GM21423 (cell line): ENCODE measurements around the gene HHATL.

Experiments used
- ATAC-seq: cut with Tn5 transposase; IDR thresholded peaks from one replicate; pipeline ENCODE4 v1.9.1; 2021; ENCODE audit warnings: mild to moderate bottlenecking, moderate library complexity; ENCODE audit not compliant: unreplicated experiment

The HHATL gene

GRCh38 chr3:42654331-42655201, 48.0 kb downstream of the HHATL start:
- ATAC-seq: peak; percentile 16

- peak; percentile 0 for ATAC-seq
These were observed 48.9 kb downstream of the HHATL start, which contains the start of gene ZBTB47 for GRCh38 chr3:42653560-42654330. Gene ZBTB47, plus strand, starts transcription at chr3:42653697. Its CDS starts 4,659 bp downstream, at chr3:42658356.

- ATAC-seq: no peak
These were observed 49.4 kb downstream of the HHATL start for GRCh38 chr3:42653303-42653559.

DNA sequence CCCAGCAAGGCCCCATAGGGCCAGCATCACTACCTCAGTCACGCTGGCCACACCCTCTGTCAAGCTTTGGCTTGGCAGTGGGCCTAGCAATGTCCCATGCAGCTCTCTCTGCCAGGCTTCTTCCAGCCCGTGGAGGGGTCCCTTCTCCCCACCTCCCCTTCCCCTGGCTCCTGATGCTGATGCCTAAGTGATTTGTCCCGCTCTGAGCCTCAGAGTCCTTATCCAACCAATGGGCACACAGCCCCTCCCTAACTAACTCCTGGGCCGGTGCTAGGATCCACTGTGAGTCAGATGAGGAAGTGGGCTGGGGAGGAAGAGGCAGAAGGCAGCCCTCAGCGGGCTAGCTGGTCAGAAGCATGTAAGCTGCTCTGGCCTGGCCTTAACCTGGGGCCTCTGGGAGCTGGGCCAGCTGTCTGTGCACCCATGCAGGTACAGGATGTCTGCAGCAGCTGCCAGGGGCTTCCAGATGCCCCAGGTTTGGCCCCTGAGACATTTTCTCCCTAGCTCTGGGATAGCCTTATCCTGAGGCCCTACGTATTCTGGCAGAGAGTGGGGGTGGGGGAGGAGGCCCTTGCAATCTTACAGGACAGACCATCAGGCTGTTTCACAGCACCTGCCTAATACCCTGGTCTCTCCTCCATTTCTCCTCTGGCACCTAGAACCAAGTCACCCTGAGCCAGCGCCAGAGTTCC, 49.8 kb downstream of the HHATL start:
- peak; percentile 80 for ATAC-seq

- peak; percentile 21 for ATAC-seq
These were observed 50.4 kb downstream of the HHATL start for GRCh38 chr3:42652251-42652610.

DNA sequence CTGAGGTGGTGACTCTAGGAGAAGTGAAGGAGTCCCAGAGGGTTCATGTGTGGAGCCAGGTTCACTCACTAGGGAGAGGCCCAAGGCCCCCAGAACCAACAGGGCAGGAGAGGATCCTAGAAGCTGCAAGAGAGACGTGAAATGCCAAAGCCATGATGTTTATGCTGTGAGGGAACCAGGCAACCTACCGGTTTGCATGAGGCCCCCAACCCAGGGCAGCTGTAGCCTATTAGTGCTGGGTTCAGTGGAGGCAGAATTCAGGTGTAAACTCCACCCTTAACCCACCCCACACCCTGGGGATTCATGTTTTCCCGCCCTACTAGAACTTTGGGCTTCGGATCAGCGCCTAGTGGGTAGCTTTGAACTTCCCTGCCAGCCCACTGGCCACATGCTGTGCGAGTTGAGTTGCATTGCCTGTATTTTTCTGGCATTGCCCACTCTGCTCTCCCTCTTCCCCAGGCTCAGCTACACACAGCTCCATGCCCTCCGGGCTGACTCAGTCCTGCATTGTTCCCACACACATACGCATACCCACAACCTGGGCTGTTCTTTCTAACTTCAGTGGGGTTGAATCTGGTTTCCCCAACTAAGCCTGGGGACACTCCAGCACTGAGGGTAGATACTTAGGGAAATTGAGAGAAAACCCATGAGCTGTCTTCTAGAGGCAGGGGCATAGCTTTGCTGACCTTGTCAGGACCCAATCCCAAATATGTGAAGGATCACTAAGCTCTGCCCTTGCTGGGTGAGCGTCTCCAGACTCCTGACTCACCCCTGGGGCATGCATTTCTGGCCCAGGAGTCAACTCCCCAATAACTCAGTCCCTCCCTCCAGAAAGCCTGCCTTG, 51.1 kb downstream of the HHATL start:
- no peak for ATAC-seq

DNA sequence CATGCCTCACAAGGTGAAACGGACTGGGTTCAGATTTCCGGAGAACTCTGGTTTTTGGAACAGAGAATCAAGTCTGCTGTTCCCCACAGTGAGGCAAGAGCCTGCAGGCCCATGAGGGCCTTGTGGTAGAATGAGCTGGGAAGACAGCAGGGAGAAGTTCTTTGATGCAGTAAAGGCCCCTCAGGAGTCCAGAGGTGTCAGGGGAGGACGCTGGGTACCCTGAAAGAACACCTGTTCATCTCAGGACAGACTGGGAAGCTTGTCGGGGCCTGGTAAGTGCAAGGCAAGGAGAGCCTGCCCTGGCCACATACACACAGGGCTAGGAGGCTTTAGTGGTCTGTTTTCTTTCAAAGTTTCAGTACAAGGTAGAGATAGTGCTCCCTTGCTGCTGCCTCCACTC, 52.8 kb downstream of the HHATL start:
- ATAC-seq: no peak

DNA sequence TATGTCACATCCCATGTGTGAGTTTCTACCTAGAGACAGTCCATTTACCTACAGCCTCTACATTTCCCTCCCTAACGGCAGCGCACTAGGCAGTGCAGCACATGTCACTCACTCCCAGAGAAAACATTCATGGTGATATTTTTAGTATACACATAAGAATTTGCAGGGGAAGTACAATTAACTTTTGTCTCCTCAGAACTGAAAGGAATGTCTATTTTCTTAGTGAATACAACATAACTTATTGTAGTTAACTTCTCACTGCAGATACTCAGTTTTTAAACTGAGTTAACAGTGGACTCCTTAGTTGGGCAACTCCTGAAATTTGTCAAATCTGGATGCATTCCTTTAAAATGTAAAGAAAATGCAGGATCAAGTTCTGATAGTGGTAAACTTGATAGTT, 53.6 kb downstream of the HHATL start:
- ATAC-seq: no peak

GRCh38 chr3:42647821-42648459, 54.7 kb downstream of the HHATL start:
- ATAC-seq: no peak
